Activated CD8-positive, alpha-beta T cell treated with anti-CD3 and anti-CD28 coated beads for 36 hours (primary cell): ENCODE measurements around the gene CEP295NL. TPM values are rescaled to one million over a fixed set of nuclear protein-coding genes. Genes with fewer than 3 reads are reported as not detected.
"Not testable (repeated sequence)": the region's sequence is repeated elsewhere in the genome, so short reads cannot be mapped to it uniquely, and the experiment has no call there.

ENCODE experiments used
- ATAC-seq: fragments of 200-7000 bp; cut with Tn5 transposase; one replicate; pipeline ENCODE4 v1.10.0; 2021; ENCODE audit warnings: mild to moderate bottlenecking, moderate library complexity
- CTCF ChIA-PET: fragments of 350-600 bp; sonication (Branson Sonifier 250); formaldehyde crosslinking; loops from one replicate; lab custom pipeline; 2021; ENCODE audit warnings: antibody characterized with exemption; lab: Charles Lee
- POLR2A ChIA-PET: fragments of 350-600 bp; sonication (Branson Sonifier 250); formaldehyde crosslinking; loops from one replicate; lab custom pipeline; 2021; ENCODE audit warnings: antibody characterized with exemption; lab: Charles Lee
- DNase-seq: peaks from one replicate; pipeline ENCODE4 v3.0.0-alpha.2; 2020
- H3K27ac Mint-ChIP-seq: one replicate; pipeline ENCODE4 v1.8.0; 2021; ENCODE audit warnings: mild to moderate bottlenecking, mixed read lengths
- H3K27me3 Mint-ChIP-seq: one replicate; pipeline ENCODE4 v1.8.0; 2021; ENCODE audit warnings: mixed read lengths
- H3K36me3 Mint-ChIP-seq: one replicate; pipeline ENCODE4 v1.8.0; 2021; ENCODE audit warnings: low read depth, mixed read lengths
- H3K4me1 Mint-ChIP-seq: one replicate; pipeline ENCODE4 v1.8.0; 2021; ENCODE audit warnings: low read depth, mixed read lengths
- H3K4me3 Mint-ChIP-seq: one replicate; pipeline ENCODE4 v1.8.0; 2021; ENCODE audit warnings: mild to moderate bottlenecking, moderate library complexity, mixed read lengths
- H3K9me3 Mint-ChIP-seq: one replicate; pipeline ENCODE4 v1.8.0; 2021; ENCODE audit warnings: mixed read lengths
- CTCF ChIP-seq: fragments of 200-600 bp; IDR thresholded peaks from one replicate; pipeline ENCODE4 v1.8.0; 2022; ENCODE audit warnings: antibody characterized with exemption, mild to moderate bottlenecking
- intact Hi-C: fragments of 100-400 bp; cut with micrococcal nuclease; formaldehyde crosslinking; loops from one replicate; pipeline ENCODE4 v1.10.0; 2022
- total RNA-seq, 2 experiments: library from RNA; stranded (reverse); gene quantifications; one replicate each; pipeline ENCODE4 v1.2.3, GENCODE V29; 2021

The CEP295NL gene
- total RNA-seq, 2 experiments from 2014 or later, result 0.18 TPM; not detected in 1

- no peak for DNase-seq
- H3K4me1 Mint-ChIP-seq, result no peaks in the 10 kb centered on the region
These were observed 44.5 kb upstream of the CEP295NL start for GRCh38 chr17:78947235-78948149.

GRCh38 chr17:78946631-78947030 lies 43.6 kb upstream of the CEP295NL start:
- intact Hi-C loops, result no loop called here
- H3K27ac Mint-ChIP-seq, result no peak overlapping the region
- CTCF ChIA-PET, result no interaction called here
- POLR2A ChIA-PET, result interaction anchor here (0.6 kb wide), 1 partner anchor 79 kb away, joined by 3 read pairs; no protein-coding TSS in a partner anchor
- no peak for TF ChIP-seq CTCF
- H3K27me3 Mint-ChIP-seq, result no peaks in the 10 kb centered on the region
- H3K36me3 Mint-ChIP-seq, result peaks cover 2% of the 10 kb centered on the region
- DNase-seq (no peak), ATAC-seq (no peak)
- H3K4me1 Mint-ChIP-seq, result no peaks in the 10 kb centered on the region
- no peak overlapping the region for H3K4me3 Mint-ChIP-seq
- H3K9me3 Mint-ChIP-seq, result peaks cover 18% of the 10 kb centered on the region

More at GRCh38 chr17:78947235-78948149, 44.5 kb upstream of the CEP295NL start:
- ChIA-PET POLR2A (no interaction called here), CTCF (interaction anchor here (1.9 kb wide), 1 partner anchor 82 kb away, joined by 4 read pairs; no protein-coding TSS in a partner anchor)
- Mint-ChIP-seq H3K36me3 (peaks cover 2% of the 10 kb centered on the region), H3K27ac (no peak overlapping the region), H3K4me3 (no peak overlapping the region), H3K9me3 (peaks cover 18% of the 10 kb centered on the region), H3K27me3 (no peaks in the 10 kb centered on the region)
- intact Hi-C loops, result no loop called here
- TF ChIP-seq CTCF, result no peak
- ATAC-seq, result no peak

GRCh38 chr17:78946131-78946530 lies 43.1 kb upstream of the CEP295NL start:
- no peak for DNase-seq
- Mint-ChIP-seq H3K36me3 (peaks cover 2% of the 10 kb centered on the region), H3K4me3 (no peak overlapping the region), H3K27me3 (no peaks in the 10 kb centered on the region), H3K9me3 (peaks cover 14% of the 10 kb centered on the region), H3K27ac (no peak overlapping the region), H3K4me1 (no peaks in the 10 kb centered on the region)
- no peak for TF ChIP-seq CTCF
- ChIA-PET CTCF (no interaction called here), POLR2A (no interaction called here)
- intact Hi-C loops, result no loop called here
- ATAC-seq, result no peak

- H3K4me1 Mint-ChIP-seq, DNase-seq, POLR2A ChIA-PET, H3K36me3 Mint-ChIP-seq, H3K4me3 Mint-ChIP-seq, H3K27me3 Mint-ChIP-seq, H3K27ac Mint-ChIP-seq, intact Hi-C loops, ATAC-seq, H3K9me3 Mint-ChIP-seq: not testable (repeated sequence)
- CTCF ChIA-PET, result interaction anchor here (1.1 kb wide), 1 partner anchor 120 kb away, joined by 3 read pairs; no protein-coding TSS in a partner anchor
These were observed 42.5 kb upstream of the CEP295NL start for GRCh38 chr17:78945455-78945854.

GRCh38 chr17:78944956-78945355 lies 42.0 kb upstream of the CEP295NL start:
- CTCF ChIA-PET, result interaction anchor here (1.1 kb wide), 2 partner anchors 101 to 120 kb away, joined by 3 read pairs; no protein-coding TSS in a partner anchor
- POLR2A ChIA-PET, result no interaction called here
- Mint-ChIP-seq H3K4me1 (no peaks in the 10 kb centered on the region), H3K36me3 (no peaks in the 10 kb centered on the region), H3K27me3 (no peaks in the 10 kb centered on the region), H3K9me3 (peaks cover 4% of the 10 kb centered on the region), H3K4me3 (no peak overlapping the region), H3K27ac (no peak overlapping the region)
- DNase-seq (no peak), ATAC-seq (no peak)
- intact Hi-C loops, result no loop called here
- TF ChIP-seq CTCF, result no peak
